Measurements from ENCODE around the gene S100G.

The S100G gene

GRCh38 chrX:16646366-16647138, 3.4 kb upstream of the S100G start:
- in situ Hi-C loops (cut with MboI; ENCODE audit: low sequenced_read_pairs) = no loop called here

GRCh38 chrX:16651391-16652024, 1.6 kb downstream of the S100G start:
- in situ Hi-C loops (cut with MboI; ENCODE audit: low sequenced_read_pairs) = no loop called here

- in situ Hi-C loops (cut with MboI; ENCODE audit: low sequenced_read_pairs) = no loop called here
Observed at GRCh38 chrX:16653424-16653823, 3.5 kb downstream of the S100G start.

GRCh38 chrX:16654093-16654492, 4.1 kb downstream of the S100G start:
- in situ Hi-C loops (cut with MboI; ENCODE audit: low sequenced_read_pairs) = no loop called here

GRCh38 chrX:16658284-16658683, 8.3 kb downstream of the S100G start:
- in situ Hi-C loops (cut with MboI; ENCODE audit: low sequenced_read_pairs) = no loop called here

GRCh38 chrX:16659321-16659720, 9.4 kb downstream of the S100G start:
- in situ Hi-C loops (cut with MboI; ENCODE audit: low sequenced_read_pairs) = no loop called here

GRCh38 chrX:16661495-16661894, 11.5 kb downstream of the S100G start:
- in situ Hi-C loops (cut with MboI; ENCODE audit: low sequenced_read_pairs) = no loop called here

- in situ Hi-C loops (cut with MboI; ENCODE audit: low sequenced_read_pairs) = no loop called here
Observed at GRCh38 chrX:16662402-16662801, 12.4 kb downstream of the S100G start.

GRCh38 chrX:16664074-16664473, 14.1 kb downstream of the S100G start:
- in situ Hi-C loops (cut with MboI; ENCODE audit: low sequenced_read_pairs) = no loop called here

- in situ Hi-C loops (cut with MboI; ENCODE audit: low sequenced_read_pairs) = no loop called here
Observed at GRCh38 chrX:16664626-16665025, 14.7 kb downstream of the S100G start.

- in situ Hi-C loops (cut with MboI; ENCODE audit: low sequenced_read_pairs) = no loop called here
Observed at GRCh38 chrX:16665089-16665488, 15.1 kb downstream of the S100G start.

- in situ Hi-C loops (cut with MboI; ENCODE audit: low sequenced_read_pairs) = no loop called here
Observed at GRCh38 chrX:16666541-16666940, 16.6 kb downstream of the S100G start.

GRCh38 chrX:16671005-16671404, 21.0 kb downstream of the S100G start:
- in situ Hi-C loops (cut with MboI; ENCODE audit: low sequenced_read_pairs) = no loop called here

GRCh38 chrX:16678689-16679088, 28.7 kb downstream of the S100G start:
- in situ Hi-C loops (cut with MboI; ENCODE audit: low sequenced_read_pairs) = no loop called here

GRCh38 chrX:16683007-16683664, 33.2 kb downstream of the S100G start:
- in situ Hi-C loops (cut with MboI; ENCODE audit: low sequenced_read_pairs) = no loop called here

GRCh38 chrX:16687514-16687913, 37.6 kb downstream of the S100G start:
- in situ Hi-C loops (cut with MboI; ENCODE audit: low sequenced_read_pairs) = no loop called here

GRCh38 chrX:16695079-16695676, 45.2 kb downstream of the S100G start:
- in situ Hi-C loops (cut with MboI; ENCODE audit: low sequenced_read_pairs) = no loop called here

GRCh38 chrX:16696956-16697355, 47.0 kb downstream of the S100G start:
- in situ Hi-C loops (cut with MboI; ENCODE audit: low sequenced_read_pairs) = no loop called here

- in situ Hi-C loops (cut with MboI; ENCODE audit: low sequenced_read_pairs) = no loop called here
Observed at GRCh38 chrX:16699389-16699788, 49.4 kb downstream of the S100G start.

GRCh38 chrX:16700734-16701133, 50.8 kb downstream of the S100G start:
- in situ Hi-C loops (cut with MboI; ENCODE audit: low sequenced_read_pairs) = no loop called here

GRCh38 chrX:16702700-16703599, 53.0 kb downstream of the S100G start:
- in situ Hi-C loops (cut with MboI; ENCODE audit: low sequenced_read_pairs) = no loop called here

All from HL-60/S4 treated with phorbol 12-myristate 13-acetate at 8.2 ng/mL for 4 days and 3 days (cell line).